Gastroesophageal sphincter (tissue), 3 donors: ENCODE results near the gene MIGA1.

Experiments
- EP300 ChIP-seq: sonication (generic); formaldehyde crosslinking; IDR thresholded peaks from one replicate; pipeline ENCODE4 v1.6.1; 2017; ENCODE audit warnings: antibody characterized with exemption, mild to moderate bottlenecking
- POLR2A ChIP-seq, 2 donors: fragments of 450-650 bp; IDR thresholded peaks; one replicate each; pipeline ENCODE4 v1.6.1; 2017; ENCODE audit warnings: antibody characterized with exemption in 2 of 2, mild to moderate bottlenecking in 2 of 2, moderate library complexity in 1 of 2
- POLR2AphosphoS5 ChIP-seq: sonication (generic); formaldehyde crosslinking; IDR thresholded peaks from one replicate; pipeline ENCODE4 v1.6.1; 2017; ENCODE audit warnings: antibody characterized with exemption
- TF ChIP-seq, protein P1 (sequence below), 4 experiments: fragments of 200-600 bp in 2 of 4; fragments of 450-650 bp in 2 of 4; sonication (generic) in 1 of 4; IDR thresholded peaks; one replicate each; pipeline ENCODE4 v1.5.1; 2017 to 2019; ENCODE audit warnings: antibody characterized with exemption in 4 of 4, mild to moderate bottlenecking in 2 of 4, moderate library complexity in 2 of 4

DNA sequence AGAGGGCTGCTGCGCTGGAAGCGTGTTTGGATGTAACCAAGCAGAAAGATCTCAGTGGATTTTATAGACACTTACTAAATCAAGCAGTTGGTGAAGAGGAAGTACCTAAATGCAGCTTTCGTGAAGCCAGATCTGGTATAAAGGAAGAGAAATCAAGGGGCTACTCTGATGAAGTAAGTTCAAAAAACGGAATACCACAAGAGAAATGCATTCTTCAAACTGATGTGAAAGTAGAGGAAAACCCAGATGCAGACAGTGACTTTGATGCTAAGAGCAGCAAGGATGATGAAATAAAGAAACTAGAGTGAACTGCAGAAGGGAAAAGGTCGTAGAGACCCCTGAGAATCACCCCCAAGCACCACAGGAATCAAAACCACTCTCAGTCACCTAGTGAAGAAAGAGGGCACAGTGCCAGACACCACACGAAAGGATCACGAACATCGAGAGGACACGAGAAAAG, 68.2 kb downstream of the MIGA1 start:
- TF ChIP-seq, protein P1, sequence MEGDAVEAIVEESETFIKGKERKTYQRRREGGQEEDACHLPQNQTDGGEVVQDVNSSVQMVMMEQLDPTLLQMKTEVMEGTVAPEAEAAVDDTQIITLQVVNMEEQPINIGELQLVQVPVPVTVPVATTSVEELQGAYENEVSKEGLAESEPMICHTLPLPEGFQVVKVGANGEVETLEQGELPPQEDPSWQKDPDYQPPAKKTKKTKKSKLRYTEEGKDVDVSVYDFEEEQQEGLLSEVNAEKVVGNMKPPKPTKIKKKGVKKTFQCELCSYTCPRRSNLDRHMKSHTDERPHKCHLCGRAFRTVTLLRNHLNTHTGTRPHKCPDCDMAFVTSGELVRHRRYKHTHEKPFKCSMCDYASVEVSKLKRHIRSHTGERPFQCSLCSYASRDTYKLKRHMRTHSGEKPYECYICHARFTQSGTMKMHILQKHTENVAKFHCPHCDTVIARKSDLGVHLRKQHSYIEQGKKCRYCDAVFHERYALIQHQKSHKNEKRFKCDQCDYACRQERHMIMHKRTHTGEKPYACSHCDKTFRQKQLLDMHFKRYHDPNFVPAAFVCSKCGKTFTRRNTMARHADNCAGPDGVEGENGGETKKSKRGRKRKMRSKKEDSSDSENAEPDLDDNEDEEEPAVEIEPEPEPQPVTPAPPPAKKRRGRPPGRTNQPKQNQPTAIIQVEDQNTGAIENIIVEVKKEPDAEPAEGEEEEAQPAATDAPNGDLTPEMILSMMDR (IDR thresholded peaks at IDR 0.05), result no peak
- TF ChIP-seq EP300, result no peak
- no peak for TF ChIP-seq POLR2A (IDR thresholded peaks at IDR 0.05)
- no peak for TF ChIP-seq POLR2AphosphoS5
